ENCODE results near the gene ZNF630. TPM values are rescaled to one million over a fixed set of nuclear protein-coding genes. Genes with fewer than 3 reads are reported as not detected.
"Not testable (repeated sequence)": the region's sequence is repeated elsewhere in the genome, so short reads cannot be mapped to it uniquely, and the experiment has no call there.

Gene ZNF630
- total RNA-seq, 1 experiment from 2014 or later: 3.0 TPM

DNA sequence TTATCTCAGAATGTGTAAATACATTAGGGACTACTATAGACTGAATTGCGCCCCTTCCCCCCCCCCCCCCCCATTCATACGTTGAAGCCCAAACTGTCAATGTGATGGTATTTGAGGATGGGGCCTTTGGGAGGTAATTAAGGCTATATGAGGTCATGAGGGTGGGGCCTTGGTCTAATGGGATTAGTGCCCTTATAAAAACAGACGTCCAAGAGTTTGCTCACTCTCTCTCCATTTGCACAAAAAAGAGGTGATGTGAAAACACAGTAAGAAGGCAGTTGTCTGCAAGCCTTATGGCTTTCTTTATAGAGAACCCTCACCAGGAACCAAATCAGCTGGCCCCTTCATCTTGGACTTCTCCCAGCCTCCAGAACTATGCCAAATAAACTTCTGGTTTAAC lies 49.3 kb downstream of the ZNF630 start:
- CTCF ChIA-PET: no interaction called here
- Histone ChIP-seq H3K4me1 (ENCODE audit: control insufficient read depth, insufficient read depth, low read length) (no peaks in the 10 kb centered on the region; the same call in 1 of the 2 replicates), H3K27me3 (ENCODE audit: control insufficient read depth, insufficient read depth, low read length) (no peaks in the 10 kb centered on the region), H3K36me3 (ENCODE audit: control insufficient read depth, insufficient read depth, low read length) (no peaks in the 10 kb centered on the region), H3K27ac (ENCODE audit: low read length) (no peak overlapping the region; the same call in 1 of the 2 replicates), H3K9me3 (ENCODE audit: control insufficient read depth, insufficient read depth, low read depth, low read length) (no peaks in the 10 kb centered on the region), H3K4me3 (ENCODE audit: low read depth in 2 of 2, low read length in 2 of 2) (peak overlapping the region in 1 of 2 experiments; percentile 68; a peak in 1 of 4 replicates)
- no TSS peak for BruUV-seq (replicated peaks)
- POLR2A ChIA-PET: no interaction called here
- DNase-seq (ENCODE audit: low read depth, low spot score) (no peak), ATAC-seq (no peak)
- in situ Hi-C loops (cut with HindIII; ENCODE audit: low pct_unique_long_range_greater_than_20kb, low sequenced_read_pairs): no loop called here
- intact Hi-C loops (cut with micrococcal nuclease; ENCODE audit: unreplicated experiment): no loop called here
- no peak for TF ChIP-seq TCF7L2 (IDR thresholded peaks at IDR 0.05; ENCODE audit: low read depth, low read length)
- no peak for TF ChIP-seq SIN3A (IDR thresholded peaks at IDR 0.05; ENCODE audit: borderline replicate concordance, insufficient read depth, low read depth, low read length)
- TF ChIP-seq POLR2AphosphoS5 (IDR thresholded peaks at IDR 0.05; ENCODE audit: low read depth, low read length): no peak
- no peak for TF ChIP-seq CTCF (IDR thresholded peaks at IDR 0.05)
- no peak for TF ChIP-seq REST (IDR thresholded peaks at IDR 0.05; ENCODE audit: insufficient read depth in 1 of 2, low read depth in 2 of 2, low read length in 1 of 2)

DNA sequence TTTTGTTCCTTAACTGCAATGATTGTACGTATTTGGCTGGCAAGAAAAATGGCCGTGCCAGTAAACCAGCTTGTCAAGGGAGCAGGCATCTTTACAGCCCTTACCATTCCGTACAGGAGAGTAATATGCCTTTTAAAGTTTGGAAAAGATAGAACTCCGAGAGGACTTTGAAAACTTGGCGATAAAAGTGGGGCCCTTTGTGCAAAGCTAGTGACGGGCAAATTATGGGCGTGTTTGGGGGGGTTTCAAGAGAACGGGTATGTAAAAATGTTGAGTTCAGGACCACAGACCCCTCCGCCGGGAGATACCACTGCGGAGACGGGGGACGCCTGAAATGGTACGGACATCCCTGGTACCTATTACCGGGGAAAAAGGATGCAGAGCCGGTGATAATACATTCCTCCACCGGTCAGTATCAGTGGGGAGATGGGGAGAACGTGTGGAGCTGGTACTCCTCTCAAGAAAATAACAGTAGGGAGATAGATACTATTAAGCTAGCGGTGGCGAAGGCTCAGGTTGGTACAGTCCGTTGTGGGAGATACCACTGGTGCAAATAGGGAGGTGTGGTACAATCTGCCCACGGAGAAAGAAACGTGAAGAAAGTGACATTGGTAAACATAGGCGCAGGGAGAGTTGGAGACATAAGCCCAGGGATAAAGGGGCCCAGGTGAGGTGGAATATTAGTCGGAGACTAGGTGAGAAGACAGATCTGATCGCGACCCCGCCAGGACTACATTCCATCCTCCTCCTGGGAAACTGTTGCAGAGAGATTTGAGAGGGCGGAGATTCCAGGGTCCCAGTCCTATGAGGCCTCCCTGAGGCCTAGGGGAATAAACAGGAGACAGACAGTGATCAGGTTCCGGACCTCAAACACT lies 50.2 kb downstream of the ZNF630 start:
- H3K27me3 ChIP-seq (ENCODE audit: control insufficient read depth, insufficient read depth, low read length): no peaks in the 10 kb centered on the region
- in situ Hi-C loops (cut with HindIII; ENCODE audit: low pct_unique_long_range_greater_than_20kb, low sequenced_read_pairs): no loop called here
- ATAC-seq: peak; percentile 91
- peak overlapping the region; percentile 59 to 68 for H3K4me3 ChIP-seq (ENCODE audit: low read depth in 2 of 2, low read length in 2 of 2)
- H3K9me3 ChIP-seq (ENCODE audit: control insufficient read depth, insufficient read depth, low read depth, low read length): no peaks in the 10 kb centered on the region
- TF ChIP-seq TCF7L2 (IDR thresholded peaks at IDR 0.05; ENCODE audit: low read depth, low read length): peak; percentile 81
- TF ChIP-seq POLR2AphosphoS5 (IDR thresholded peaks at IDR 0.05; ENCODE audit: low read depth, low read length): no peak
- no TSS peak for BruUV-seq (replicated peaks)
- DNase-seq (ENCODE audit: low read depth, low spot score): no peak
- H3K27ac ChIP-seq (ENCODE audit: low read length): peak overlapping the region; percentile 99
- CTCF ChIA-PET: interaction anchor here (0.5 kb wide), 1 partner anchor 147 kb away, joined by 3 read pairs; no protein-coding TSS in a partner anchor
- POLR2A ChIA-PET: no interaction called here
- H3K4me1 ChIP-seq (ENCODE audit: control insufficient read depth, insufficient read depth, low read length): no peaks in the 10 kb centered on the region; the same call in 1 of the 2 replicates
- H3K36me3 ChIP-seq (ENCODE audit: control insufficient read depth, insufficient read depth, low read length): no peaks in the 10 kb centered on the region
- intact Hi-C loops (cut with micrococcal nuclease; ENCODE audit: unreplicated experiment): no loop called here

DNA sequence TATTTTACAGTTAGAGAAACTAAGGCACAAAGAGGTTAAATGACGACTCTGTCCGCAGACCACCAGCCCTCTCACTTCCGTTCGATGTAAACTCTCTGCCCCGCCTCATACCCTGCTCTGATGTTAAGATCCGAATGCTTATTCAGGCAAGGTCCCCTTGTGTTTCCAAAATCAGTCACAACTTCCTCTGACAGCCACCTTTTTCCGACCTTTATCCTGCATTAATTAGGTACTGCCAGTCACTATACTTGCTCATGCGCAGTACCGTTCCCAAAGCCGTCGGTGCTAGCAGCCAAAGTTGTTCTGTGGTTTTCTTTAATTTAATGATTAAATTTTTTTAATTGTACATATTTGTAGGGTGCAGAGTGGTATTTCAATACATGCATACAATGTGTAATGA lies 51.0 kb downstream of the ZNF630 start:
- POLR2A ChIA-PET; DNase-seq (ENCODE audit: low read depth, low spot score); ATAC-seq; H3K9me3 ChIP-seq (ENCODE audit: control insufficient read depth, insufficient read depth, low read depth, low read length); H3K36me3 ChIP-seq (ENCODE audit: control insufficient read depth, insufficient read depth, low read length); H3K27me3 ChIP-seq (ENCODE audit: control insufficient read depth, insufficient read depth, low read length); BruUV-seq (replicated peaks); intact Hi-C loops (cut with micrococcal nuclease; ENCODE audit: unreplicated experiment); in situ Hi-C loops (cut with HindIII; ENCODE audit: low pct_unique_long_range_greater_than_20kb, low sequenced_read_pairs); H3K4me1 ChIP-seq (ENCODE audit: control insufficient read depth, insufficient read depth, low read length); H3K27ac ChIP-seq (ENCODE audit: low read length): not testable (repeated sequence)
- CTCF ChIA-PET: interaction anchor here (0.5 kb wide), 1 partner anchor 146 kb away, joined by 3 read pairs; no protein-coding TSS in a partner anchor
- peak overlapping the region; percentile 59 to 68 for H3K4me3 ChIP-seq (ENCODE audit: low read depth in 2 of 2, low read length in 2 of 2)

GRCh38 chrX:48019892-48020291 lies 51.5 kb downstream of the ZNF630 start:
- DNase-seq (ENCODE audit: low read depth, low spot score); BruUV-seq (replicated peaks); H3K27ac ChIP-seq (ENCODE audit: low read length); CTCF ChIA-PET; POLR2A ChIA-PET; H3K4me1 ChIP-seq (ENCODE audit: control insufficient read depth, insufficient read depth, low read length); H3K4me3 ChIP-seq (ENCODE audit: low read depth in 2 of 2, low read length in 2 of 2); H3K27me3 ChIP-seq (ENCODE audit: control insufficient read depth, insufficient read depth, low read length); ATAC-seq; in situ Hi-C loops (cut with HindIII; ENCODE audit: low pct_unique_long_range_greater_than_20kb, low sequenced_read_pairs); H3K36me3 ChIP-seq (ENCODE audit: control insufficient read depth, insufficient read depth, low read length); intact Hi-C loops (cut with micrococcal nuclease; ENCODE audit: unreplicated experiment); H3K9me3 ChIP-seq (ENCODE audit: control insufficient read depth, insufficient read depth, low read depth, low read length): not testable (repeated sequence)

- H3K27ac ChIP-seq (ENCODE audit: low read length); CTCF ChIA-PET; in situ Hi-C loops (cut with HindIII; ENCODE audit: low pct_unique_long_range_greater_than_20kb, low sequenced_read_pairs); H3K4me1 ChIP-seq (ENCODE audit: control insufficient read depth, insufficient read depth, low read length); H3K9me3 ChIP-seq (ENCODE audit: control insufficient read depth, insufficient read depth, low read depth, low read length); intact Hi-C loops (cut with micrococcal nuclease; ENCODE audit: unreplicated experiment); BruUV-seq (replicated peaks); DNase-seq (ENCODE audit: low read depth, low spot score); H3K36me3 ChIP-seq (ENCODE audit: control insufficient read depth, insufficient read depth, low read length); H3K27me3 ChIP-seq (ENCODE audit: control insufficient read depth, insufficient read depth, low read length); H3K4me3 ChIP-seq (ENCODE audit: low read depth in 2 of 2, low read length in 2 of 2); ATAC-seq; POLR2A ChIA-PET: not testable (repeated sequence)
These were observed 54.7 kb downstream of the ZNF630 start for GRCh38 chrX:48016583-48017310.
